ENCODE data around the gene SYNDIG1.

The SYNDIG1 gene

DNA sequence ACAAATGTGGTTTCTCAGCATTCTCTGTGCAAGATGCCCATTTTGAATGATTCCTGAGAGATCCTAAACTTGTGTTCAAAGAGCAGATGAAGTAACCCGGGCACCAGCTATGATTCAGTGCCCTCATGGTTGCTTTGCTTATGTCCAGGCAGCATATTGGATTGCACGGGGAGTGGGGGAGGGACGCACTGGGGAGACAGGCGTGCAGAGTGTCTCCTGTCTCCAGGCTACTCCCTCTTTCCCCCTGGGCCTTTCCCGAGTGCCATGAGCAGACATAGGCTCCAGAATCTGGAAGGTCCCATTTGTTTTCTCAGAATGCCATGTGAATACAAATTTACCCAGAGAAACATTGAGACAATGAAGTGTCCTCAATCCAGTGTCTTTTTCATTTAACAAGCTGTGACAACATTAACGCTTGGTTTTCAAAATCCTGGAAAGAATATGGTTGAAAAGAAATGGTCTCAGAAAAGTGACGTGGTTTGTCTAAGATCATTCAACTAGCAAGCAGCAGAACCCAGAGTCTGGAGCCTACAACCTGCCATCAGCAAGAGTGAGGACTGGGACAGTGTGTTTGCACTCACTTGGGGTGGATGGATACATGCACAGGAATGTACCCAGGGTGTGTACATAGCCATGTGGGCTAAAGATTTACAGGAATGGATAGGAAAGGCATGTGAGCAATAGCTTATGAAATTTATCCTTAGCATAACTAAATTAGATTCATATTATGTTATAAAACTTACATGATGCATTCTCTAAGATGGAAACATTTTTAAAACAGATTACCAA lies 4.2 kb downstream of the SYNDIG1 start:
- no peaks in the 10 kb centered on the region for H3K36me3 ChIP-seq (ENCODE audit: insufficient read depth, low read length)
- DNase-seq (ENCODE audit: low read depth, low spot score) = no peak

DNA sequence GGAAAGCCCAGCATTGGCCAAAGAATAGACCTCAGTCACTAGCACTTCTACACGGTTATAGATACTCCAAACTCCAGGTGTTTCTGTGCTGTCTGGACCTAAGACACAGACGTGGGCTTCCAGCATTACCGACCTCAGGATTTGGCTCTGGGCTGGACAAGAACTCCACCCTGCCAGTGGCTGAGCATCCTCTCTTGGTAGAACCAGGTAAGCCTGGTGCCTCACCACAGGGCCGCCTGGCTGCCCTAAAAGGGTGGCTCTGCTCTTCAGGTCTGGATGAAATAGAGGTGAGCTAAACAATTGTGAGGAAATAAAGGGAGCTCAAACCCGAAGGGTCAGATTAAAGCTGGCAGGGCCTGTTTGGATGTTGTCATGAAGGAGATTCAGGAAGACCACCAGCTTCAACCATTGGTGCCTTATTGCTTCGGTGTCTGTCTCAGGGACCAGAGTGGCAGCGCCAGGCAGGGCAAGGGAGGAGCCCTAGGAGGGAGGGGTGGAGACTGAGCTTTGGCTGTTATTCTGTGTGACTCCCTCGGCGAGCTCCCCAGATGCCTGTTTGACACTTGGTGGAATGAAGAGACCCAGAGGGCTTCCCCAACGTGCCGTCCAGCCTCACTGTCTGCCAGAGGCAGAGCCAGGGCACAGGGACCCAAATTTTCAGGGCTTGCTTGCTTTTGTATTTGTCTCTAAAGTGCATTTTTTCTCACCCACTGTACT lies 8.6 kb downstream of the SYNDIG1 start:
- Histone ChIP-seq H3K9ac (ENCODE audit: insufficient read length) (no peak overlapping the region), H3K9me3 (ENCODE audit: low read depth, low read length) (no peaks in the 10 kb centered on the region), H3K36me3 (ENCODE audit: insufficient read depth, low read length) (no peaks in the 10 kb centered on the region), H3K4me3 (no peak overlapping the region), H3K27ac (no peak overlapping the region)
- no peak for TF ChIP-seq EZH2 (IDR thresholded peaks at IDR 0.05)
- no peak for TF ChIP-seq POLR2AphosphoS5 (IDR thresholded peaks at IDR 0.05; ENCODE audit: borderline replicate concordance, low read depth, low read length)
- TF ChIP-seq FOXP2 (optimal IDR thresholded peaks at IDR 0.05; ENCODE audit: control extremely low read depth, extremely low read length, insufficient read depth) = no peak
- no peak for DNase-seq (ENCODE audit: low read depth, low spot score)

More for the DNA sequence above, 4.2 kb downstream of the SYNDIG1 start:
- no peaks in the 10 kb centered on the region for H3K9me3 ChIP-seq (ENCODE audit: low read depth, low read length)
- H3K4me3 ChIP-seq = no peak overlapping the region
- H3K27ac ChIP-seq = no peak overlapping the region
- TF ChIP-seq POLR2AphosphoS5 (IDR thresholded peaks at IDR 0.05; ENCODE audit: borderline replicate concordance, low read depth, low read length) = no peak
- TF ChIP-seq FOXP2 (optimal IDR thresholded peaks at IDR 0.05; ENCODE audit: control extremely low read depth, extremely low read length, insufficient read depth) = no peak
- no peak for TF ChIP-seq EZH2 (IDR thresholded peaks at IDR 0.05)
- H3K9ac ChIP-seq (ENCODE audit: insufficient read length) = no peak overlapping the region

DNA sequence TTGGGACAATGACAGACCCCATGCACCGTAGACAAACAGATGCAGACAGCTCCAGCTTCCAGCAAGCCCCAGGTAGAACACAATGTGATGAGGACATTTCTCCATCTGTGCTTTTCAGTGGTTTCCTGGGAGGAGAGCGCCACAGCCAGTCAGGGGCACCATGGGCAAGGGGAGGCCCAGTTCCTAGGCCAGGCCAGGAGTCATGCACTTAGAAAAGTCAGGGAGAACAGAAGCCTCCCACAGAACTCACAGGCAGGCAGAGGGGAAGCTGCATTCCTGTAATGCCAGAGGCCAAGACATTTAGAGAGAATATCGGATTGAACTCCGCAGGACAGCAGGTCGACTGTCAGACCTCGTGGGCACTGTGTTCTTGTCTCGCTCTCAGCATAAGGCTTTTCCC lies 9.2 kb downstream of the SYNDIG1 start:
- no peak for DNase-seq (ENCODE audit: low read depth, low spot score)
- H3K9ac ChIP-seq (ENCODE audit: insufficient read length) = no peak overlapping the region
- TF ChIP-seq POLR2AphosphoS5 (IDR thresholded peaks at IDR 0.05; ENCODE audit: borderline replicate concordance, low read depth, low read length) (no peak), FOXP2 (optimal IDR thresholded peaks at IDR 0.05; ENCODE audit: control extremely low read depth, extremely low read length, insufficient read depth) (no peak), EZH2 (IDR thresholded peaks at IDR 0.05) (no peak)
- no peak overlapping the region for H3K27ac ChIP-seq
- no peak overlapping the region for H3K4me3 ChIP-seq
- no peaks in the 10 kb centered on the region for H3K9me3 ChIP-seq (ENCODE audit: low read depth, low read length)
- no peaks in the 10 kb centered on the region for H3K36me3 ChIP-seq (ENCODE audit: insufficient read depth, low read length)

DNA sequence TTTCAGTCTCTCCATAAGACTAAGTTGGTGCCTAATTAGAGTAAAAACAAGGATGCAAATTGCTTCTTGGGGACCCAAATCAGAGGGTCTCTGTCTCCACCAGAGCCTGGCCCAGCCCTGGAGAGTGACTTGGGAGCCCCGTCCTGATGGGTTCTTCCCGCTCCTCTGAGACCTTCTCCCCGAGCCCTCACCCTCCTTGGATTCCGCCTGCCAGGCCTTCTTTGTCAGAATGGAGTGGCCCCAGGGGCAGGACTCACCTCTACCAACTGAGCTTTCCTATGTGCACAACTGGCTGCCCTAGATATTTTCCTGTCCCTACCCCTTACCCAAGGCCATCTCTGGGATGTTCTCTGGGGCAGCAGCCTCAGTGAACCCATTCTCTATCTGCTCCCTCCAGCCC lies 9.7 kb downstream of the SYNDIG1 start:
- Histone ChIP-seq H3K36me3 (ENCODE audit: insufficient read depth, low read length) (no peaks in the 10 kb centered on the region), H3K9me3 (ENCODE audit: low read depth, low read length) (no peaks in the 10 kb centered on the region), H3K9ac (ENCODE audit: insufficient read length) (no peak overlapping the region), H3K27ac (no peak overlapping the region), H3K4me3 (no peak overlapping the region)
- no peak for TF ChIP-seq FOXP2 (optimal IDR thresholded peaks at IDR 0.05; ENCODE audit: control extremely low read depth, extremely low read length, insufficient read depth)
- TF ChIP-seq EZH2 (IDR thresholded peaks at IDR 0.05) = no peak
- TF ChIP-seq POLR2AphosphoS5 (IDR thresholded peaks at IDR 0.05; ENCODE audit: borderline replicate concordance, low read depth, low read length) = no peak
- no peak for DNase-seq (ENCODE audit: low read depth, low spot score)

DNA sequence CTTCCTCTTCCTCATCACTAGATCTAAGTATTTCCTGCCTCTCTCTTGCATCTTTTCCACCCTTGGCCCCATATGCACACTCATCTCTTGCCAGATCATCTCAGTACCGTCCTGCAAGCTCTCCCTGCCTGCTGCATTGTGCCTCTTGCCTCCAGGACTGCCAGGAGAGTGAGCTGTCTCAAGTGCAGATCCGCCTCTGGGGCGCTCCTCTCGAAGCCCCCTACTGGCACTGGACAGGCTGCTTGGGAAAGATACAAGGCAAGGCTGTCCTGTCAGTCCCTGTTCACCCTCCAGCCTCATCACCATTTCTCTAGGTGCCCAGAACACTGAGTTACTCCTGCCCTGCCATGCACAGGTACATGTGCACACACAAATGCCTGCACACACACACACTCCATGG lies 10.2 kb downstream of the SYNDIG1 start:
- Histone ChIP-seq H3K9me3 (ENCODE audit: low read depth, low read length) (no peaks in the 10 kb centered on the region), H3K27ac (no peak overlapping the region), H3K36me3 (ENCODE audit: insufficient read depth, low read length) (no peaks in the 10 kb centered on the region), H3K9ac (ENCODE audit: insufficient read length) (no peak overlapping the region), H3K4me3 (no peak overlapping the region)
- DNase-seq (ENCODE audit: low read depth, low spot score) = no peak
- no peak for TF ChIP-seq EZH2 (IDR thresholded peaks at IDR 0.05)

DNA sequence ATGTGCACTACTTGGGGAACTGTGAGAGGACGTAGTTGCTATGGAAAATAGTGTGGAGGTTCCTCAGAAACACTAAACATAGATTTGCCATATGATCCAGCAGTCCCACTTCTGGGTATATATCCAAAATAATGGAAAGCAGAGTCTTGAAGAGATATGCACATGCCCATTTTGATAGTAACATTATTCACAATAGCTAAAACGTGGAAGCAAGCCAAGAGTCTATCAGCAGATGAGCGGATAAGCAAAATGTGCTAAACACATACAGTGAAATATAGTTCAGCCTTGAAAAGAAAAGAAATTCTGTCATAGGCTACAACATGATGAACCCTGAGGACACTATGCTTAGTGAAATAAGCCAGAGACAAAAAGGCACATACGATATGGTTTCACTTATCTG lies 11.1 kb downstream of the SYNDIG1 start:
- TF ChIP-seq POLR2AphosphoS5 (IDR thresholded peaks at IDR 0.05; ENCODE audit: borderline replicate concordance, low read depth, low read length) (no peak), FOXP2 (optimal IDR thresholded peaks at IDR 0.05; ENCODE audit: control extremely low read depth, extremely low read length, insufficient read depth) (no peak), EZH2 (IDR thresholded peaks at IDR 0.05) (no peak)
- Histone ChIP-seq H3K36me3 (ENCODE audit: insufficient read depth, low read length) (no peaks in the 10 kb centered on the region), H3K9me3 (ENCODE audit: low read depth, low read length) (no peaks in the 10 kb centered on the region), H3K4me3 (no peak overlapping the region), H3K27ac (no peak overlapping the region), H3K9ac (ENCODE audit: insufficient read length) (no peak overlapping the region)
- no peak for DNase-seq (ENCODE audit: low read depth, low spot score)

DNA sequence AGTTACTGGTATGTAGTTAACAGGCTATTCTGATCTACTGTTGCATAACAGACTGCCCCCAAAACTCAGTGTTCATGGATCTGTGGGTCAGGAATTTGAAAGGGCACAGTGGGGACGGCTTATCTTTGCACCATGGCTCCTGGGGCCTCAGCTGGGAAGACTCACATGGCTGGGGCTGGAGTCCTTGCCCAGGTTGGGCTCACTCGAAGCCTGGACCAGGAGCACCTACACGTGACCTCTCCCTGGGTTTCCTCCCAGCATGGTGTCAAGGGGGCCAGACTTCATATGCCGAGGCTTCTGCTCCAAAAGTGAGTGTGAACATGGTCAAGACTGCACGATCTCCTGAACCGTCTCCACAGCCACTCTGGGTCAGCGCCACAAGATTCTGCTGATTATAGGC lies 11.7 kb downstream of the SYNDIG1 start:
- H3K27ac ChIP-seq = no peak overlapping the region
- DNase-seq (ENCODE audit: low read depth, low spot score) = no peak
- H3K9ac ChIP-seq (ENCODE audit: insufficient read length) = no peak overlapping the region
- TF ChIP-seq FOXP2 (optimal IDR thresholded peaks at IDR 0.05; ENCODE audit: control extremely low read depth, extremely low read length, insufficient read depth) (no peak), EZH2 (IDR thresholded peaks at IDR 0.05) (no peak), POLR2AphosphoS5 (IDR thresholded peaks at IDR 0.05; ENCODE audit: borderline replicate concordance, low read depth, low read length) (no peak)
- no peaks in the 10 kb centered on the region for H3K36me3 ChIP-seq (ENCODE audit: insufficient read depth, low read length)
- H3K4me3 ChIP-seq = no peak overlapping the region
- H3K9me3 ChIP-seq (ENCODE audit: low read depth, low read length) = no peaks in the 10 kb centered on the region

DNA sequence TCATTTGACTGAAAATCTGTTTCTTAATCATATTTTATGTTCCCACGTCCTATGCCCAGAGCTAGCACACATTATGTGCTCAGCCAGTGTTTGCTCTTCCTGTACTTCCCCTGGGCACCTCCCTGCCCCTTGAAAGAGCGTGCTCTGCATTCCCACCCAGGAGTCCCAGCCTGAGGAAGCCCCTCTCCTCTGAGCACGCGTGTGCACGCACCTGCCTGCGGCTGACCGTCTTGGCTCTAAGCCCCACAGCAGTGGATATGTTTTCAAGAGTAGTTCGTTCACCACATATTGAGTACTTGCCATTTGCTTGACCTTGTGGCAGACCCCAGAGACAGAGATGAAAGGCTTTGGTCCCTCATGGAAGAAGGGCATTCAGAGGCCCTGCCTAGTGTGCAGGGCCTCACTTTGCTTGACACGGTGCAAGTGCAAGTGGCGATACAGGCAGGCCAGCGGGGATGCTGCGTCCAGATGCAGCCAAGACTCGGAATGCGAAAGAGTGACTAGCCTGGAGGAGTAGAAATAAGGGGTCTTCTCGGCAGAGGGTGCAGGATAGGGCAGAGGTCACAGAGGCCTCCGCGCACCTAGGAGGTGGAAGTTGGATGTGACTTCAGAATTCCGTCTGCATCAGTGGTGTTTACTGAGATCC lies 14.1 kb downstream of the SYNDIG1 start:
- no peak for DNase-seq (ENCODE audit: low read depth, low spot score)
- TF ChIP-seq FOXP2 (optimal IDR thresholded peaks at IDR 0.05; ENCODE audit: control extremely low read depth, extremely low read length, insufficient read depth) = no peak
- no peak for TF ChIP-seq EZH2 (IDR thresholded peaks at IDR 0.05)
- H3K9me3 ChIP-seq (ENCODE audit: low read depth, low read length) = no peaks in the 10 kb centered on the region
- H3K36me3 ChIP-seq (ENCODE audit: insufficient read depth, low read length) = no peaks in the 10 kb centered on the region
- H3K9ac ChIP-seq (ENCODE audit: insufficient read length) = no peak overlapping the region
- no peak overlapping the region for H3K4me3 ChIP-seq
- H3K27ac ChIP-seq = no peak overlapping the region
